ENCODE measurements around the gene CCND3.
A peak's percentile ranks its signal among the peaks of the same experiment; 100 is the strongest.

CCND3 gene

GRCh38 chr6:41921712-41921998 is 20.0 kb downstream of the CCND3 start:
- no peak for DNase-seq (ENCODE audit: low spot score)

- peak; percentile 96 for DNase-seq (ENCODE audit: low spot score)
Measured at GRCh38 chr6:41920921-41921711, 20.5 kb downstream of the CCND3 start, which contains the start of the genes BYSL and MED20. Gene BYSL (plus strand): TSS chr6:41921499. CDS start chr6:41921563, 64 bp downstream. Gene MED20 (minus strand): TSS chr6:41921139. CDS start chr6:41921018, 121 bp downstream.

- no peak for DNase-seq (ENCODE audit: low spot score)
Measured at GRCh38 chr6:41917528-41917927, 24.1 kb downstream of the CCND3 start.

GRCh38 chr6:41914869-41915530 is 26.6 kb downstream of the CCND3 start:
- DNase-seq (ENCODE audit: low spot score): no peak

- DNase-seq (ENCODE audit: low spot score): no peak
Measured at GRCh38 chr6:41914343-41914742, 27.3 kb downstream of the CCND3 start.

GRCh38 chr6:41909727-41910126 is 31.9 kb downstream of the CCND3 start:
- no peak for DNase-seq (ENCODE audit: low spot score)

GRCh38 chr6:41901882-41902519 is 39.6 kb downstream of the CCND3 start:
- DNase-seq (ENCODE audit: low spot score): peak; percentile 14

- DNase-seq (ENCODE audit: low spot score): no peak
Measured at GRCh38 chr6:41900861-41901260, 40.7 kb downstream of the CCND3 start.

- DNase-seq (ENCODE audit: low spot score): no peak
Measured at GRCh38 chr6:41896281-41896680, 45.3 kb downstream of the CCND3 start.

GRCh38 chr6:41895300-41896233 is 46.0 kb downstream of the CCND3 start, which contains the start of gene USP49:
Gene USP49 (minus strand): TSS chr6:41895375. CDS start chr6:41806983, 88,392 bp downstream.
- peak; percentile 85 for DNase-seq (ENCODE audit: low spot score)

GRCh38 chr6:41894366-41895299 is 47.0 kb downstream of the CCND3 start:
- peak; percentile 34 for DNase-seq (ENCODE audit: low spot score)

GRCh38 chr6:41892921-41893564 is 48.6 kb downstream of the CCND3 start:
- DNase-seq (ENCODE audit: low spot score): peak; percentile 8

GRCh38 chr6:41887331-41887751 is 54.3 kb downstream of the CCND3 start:
- no peak for DNase-seq (ENCODE audit: low spot score)

GRCh38 chr6:41885930-41886329 is 55.7 kb downstream of the CCND3 start:
- no peak for DNase-seq (ENCODE audit: low spot score)

GRCh38 chr6:41884957-41885356 is 56.7 kb downstream of the CCND3 start:
- DNase-seq (ENCODE audit: low spot score): no peak

All from cerebellar cortex (tissue), 1 donor.